Parathyroid adenoma (tissue), 2 donors: ENCODE data around the gene DCLK3.

Source experiments
- H2AFZ ChIP-seq: fragments of 300-600 bp; sonication (generic); one replicate; pipeline ENCODE4 v1.7.0; 2017; ENCODE audit warnings: antibody characterized with exemption, mild to moderate bottlenecking
- H3K27ac ChIP-seq: fragments of 300-600 bp; sonication (generic); one replicate; pipeline ENCODE4 v1.7.0; 2017
- H3K27me3 ChIP-seq: fragments of 300-600 bp; sonication (generic); one replicate; pipeline ENCODE4 v1.7.0; 2017; ENCODE audit warnings: low read length; ENCODE audit not compliant: control insufficient read depth, insufficient read depth
- H3K36me3 ChIP-seq: fragments of 300-600 bp; sonication (generic); one replicate; pipeline ENCODE4 v1.7.0; 2017; ENCODE audit warnings: low read length; ENCODE audit not compliant: control insufficient read depth, insufficient read depth
- H3K4me1 ChIP-seq: fragments of 300-600 bp; sonication (generic); one replicate; pipeline ENCODE4 v1.7.0; 2017; ENCODE audit warnings: control low read depth
- H3K4me2 ChIP-seq: fragments of 300-600 bp; sonication (generic); one replicate; pipeline ENCODE4 v1.7.0; 2017; ENCODE audit warnings: low read length
- H3K4me3 ChIP-seq: fragments of 300-600 bp; sonication (generic); one replicate; pipeline ENCODE4 v1.7.0; 2017; ENCODE audit warnings: low read depth, low read length
- H3K79me2 ChIP-seq: fragments of 300-600 bp; sonication (generic); one replicate; pipeline ENCODE4 v1.7.0; 2017; ENCODE audit warnings: control low read depth
- H3K9ac ChIP-seq: fragments of 300-600 bp; sonication (generic); one replicate; pipeline ENCODE4 v1.7.0; 2017; ENCODE audit warnings: mild to moderate bottlenecking
- H3K9me3 ChIP-seq: fragments of 300-600 bp; sonication (generic); one replicate; pipeline ENCODE4 v1.7.0; 2017; ENCODE audit warnings: low read length; ENCODE audit not compliant: control insufficient read depth
- CTCF ChIP-seq: fragments of 300-600 bp; sonication (generic); IDR thresholded peaks from one replicate; pipeline ENCODE4 v1.7.0; 2017; ENCODE audit warnings: antibody characterized with exemption, mild to moderate bottlenecking
- donor health status: primary hyperparathyroidism.

The DCLK3 gene

GRCh38 chr3:36736301-36736700 is 28.1 kb downstream of the DCLK3 start:
- H3K4me1 ChIP-seq: peaks cover 31% of the 10 kb centered on the region
- H3K9ac ChIP-seq: no peak overlapping the region
- H3K27ac ChIP-seq: no peak overlapping the region
- no peaks in the 10 kb centered on the region for H3K27me3 ChIP-seq
- peak overlapping the region; percentile 14 for H3K4me2 ChIP-seq
- no peaks in the 10 kb centered on the region for H3K9me3 ChIP-seq
- TF ChIP-seq CTCF: no peak
- no peak overlapping the region for H2AFZ ChIP-seq
- H3K79me2 ChIP-seq: no peaks in the 10 kb centered on the region
- no peak overlapping the region for H3K4me3 ChIP-seq
- H3K36me3 ChIP-seq: no peaks in the 10 kb centered on the region

- no peak overlapping the region for H3K27ac ChIP-seq
- H3K9me3 ChIP-seq: no peaks in the 10 kb centered on the region
- peaks cover 31% of the 10 kb centered on the region for H3K4me1 ChIP-seq
- H3K27me3 ChIP-seq: no peaks in the 10 kb centered on the region
- TF ChIP-seq CTCF: no peak
- H3K4me3 ChIP-seq: no peak overlapping the region
- H3K4me2 ChIP-seq: no peak overlapping the region
- no peaks in the 10 kb centered on the region for H3K79me2 ChIP-seq
- no peak overlapping the region for H3K9ac ChIP-seq
- H2AFZ ChIP-seq: no peak overlapping the region
- no peaks in the 10 kb centered on the region for H3K36me3 ChIP-seq
These were observed 29.6 kb downstream of the DCLK3 start for GRCh38 chr3:36734742-36735141.

- Histone ChIP-seq H3K36me3 (no peaks in the 10 kb centered on the region), H3K9ac (no peak overlapping the region), H3K27me3 (no peaks in the 10 kb centered on the region), H3K27ac (no peak overlapping the region), H3K9me3 (no peaks in the 10 kb centered on the region), H2AFZ (peak overlapping the region; percentile 5), H3K4me3 (no peak overlapping the region), H3K79me2 (no peaks in the 10 kb centered on the region), H3K4me2 (no peak overlapping the region), H3K4me1 (peaks cover 31% of the 10 kb centered on the region)
- TF ChIP-seq CTCF: no peak
These were observed 30.6 kb downstream of the DCLK3 start for GRCh38 chr3:36733723-36734122.

GRCh38 chr3:36733162-36733696 is 31.1 kb downstream of the DCLK3 start:
- H3K9ac ChIP-seq: no peak overlapping the region
- H2AFZ ChIP-seq: peak overlapping the region; percentile 29
- no peak for TF ChIP-seq CTCF
- peaks cover 31% of the 10 kb centered on the region for H3K4me1 ChIP-seq
- no peaks in the 10 kb centered on the region for H3K79me2 ChIP-seq
- H3K4me2 ChIP-seq: no peak overlapping the region
- H3K9me3 ChIP-seq: no peaks in the 10 kb centered on the region
- H3K36me3 ChIP-seq: no peaks in the 10 kb centered on the region
- no peaks in the 10 kb centered on the region for H3K27me3 ChIP-seq
- H3K27ac ChIP-seq: no peak overlapping the region
- H3K4me3 ChIP-seq: no peak overlapping the region

GRCh38 chr3:36730966-36731365 is 33.4 kb downstream of the DCLK3 start:
- no peak overlapping the region for H3K9ac ChIP-seq
- H3K9me3 ChIP-seq: no peaks in the 10 kb centered on the region
- no peaks in the 10 kb centered on the region for H3K36me3 ChIP-seq
- no peaks in the 10 kb centered on the region for H3K79me2 ChIP-seq
- no peak overlapping the region for H3K4me2 ChIP-seq
- H3K27ac ChIP-seq: no peak overlapping the region
- no peak for TF ChIP-seq CTCF
- H2AFZ ChIP-seq: no peak overlapping the region
- no peaks in the 10 kb centered on the region for H3K27me3 ChIP-seq
- H3K4me1 ChIP-seq: peaks cover 25% of the 10 kb centered on the region
- H3K4me3 ChIP-seq: no peak overlapping the region
